ENCODE measurements around the gene HOXD10.

HOXD10 gene

DNA sequence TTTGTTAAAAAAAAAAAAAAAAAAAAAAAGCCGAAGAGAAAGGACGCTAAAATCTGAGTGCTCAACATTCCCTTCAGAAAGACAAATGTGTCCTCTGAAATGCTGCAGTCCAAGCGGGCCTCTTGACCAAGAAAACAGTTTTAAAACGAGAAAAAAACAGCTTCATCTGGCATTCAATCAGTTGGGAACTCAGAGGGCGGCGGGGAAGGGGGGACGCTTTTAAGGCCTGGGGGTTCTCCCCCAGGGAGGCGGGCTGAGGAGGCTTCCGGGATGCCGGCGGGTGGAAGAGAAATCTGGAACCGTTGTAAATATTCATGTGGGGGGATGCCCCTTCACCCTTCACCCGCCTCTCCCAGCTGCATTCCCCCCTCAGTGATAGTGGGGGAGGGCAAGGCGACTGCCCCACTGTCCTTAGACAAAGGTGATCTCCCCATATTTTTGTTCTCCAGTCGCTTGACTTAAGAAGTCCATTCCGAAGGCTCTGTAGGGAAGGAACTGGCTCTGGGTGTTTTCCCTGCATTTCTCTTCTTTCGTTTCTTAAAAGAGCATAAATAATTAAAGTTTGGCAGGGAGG is 12.7 kb upstream of the HOXD10 start:
- TF ChIP-seq, protein P1, sequence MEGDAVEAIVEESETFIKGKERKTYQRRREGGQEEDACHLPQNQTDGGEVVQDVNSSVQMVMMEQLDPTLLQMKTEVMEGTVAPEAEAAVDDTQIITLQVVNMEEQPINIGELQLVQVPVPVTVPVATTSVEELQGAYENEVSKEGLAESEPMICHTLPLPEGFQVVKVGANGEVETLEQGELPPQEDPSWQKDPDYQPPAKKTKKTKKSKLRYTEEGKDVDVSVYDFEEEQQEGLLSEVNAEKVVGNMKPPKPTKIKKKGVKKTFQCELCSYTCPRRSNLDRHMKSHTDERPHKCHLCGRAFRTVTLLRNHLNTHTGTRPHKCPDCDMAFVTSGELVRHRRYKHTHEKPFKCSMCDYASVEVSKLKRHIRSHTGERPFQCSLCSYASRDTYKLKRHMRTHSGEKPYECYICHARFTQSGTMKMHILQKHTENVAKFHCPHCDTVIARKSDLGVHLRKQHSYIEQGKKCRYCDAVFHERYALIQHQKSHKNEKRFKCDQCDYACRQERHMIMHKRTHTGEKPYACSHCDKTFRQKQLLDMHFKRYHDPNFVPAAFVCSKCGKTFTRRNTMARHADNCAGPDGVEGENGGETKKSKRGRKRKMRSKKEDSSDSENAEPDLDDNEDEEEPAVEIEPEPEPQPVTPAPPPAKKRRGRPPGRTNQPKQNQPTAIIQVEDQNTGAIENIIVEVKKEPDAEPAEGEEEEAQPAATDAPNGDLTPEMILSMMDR (IDR thresholded peaks at IDR 0.05; ENCODE audit: control insufficient read depth, insufficient read depth, low read depth, low read length, missing control alignments) = no peak
- DNase-seq (ENCODE audit: low read depth) = no peak
- H3K4me3 ChIP-seq (ENCODE audit: control insufficient read depth, low read depth, low read length) = peak overlapping the region; percentile 91

DNA sequence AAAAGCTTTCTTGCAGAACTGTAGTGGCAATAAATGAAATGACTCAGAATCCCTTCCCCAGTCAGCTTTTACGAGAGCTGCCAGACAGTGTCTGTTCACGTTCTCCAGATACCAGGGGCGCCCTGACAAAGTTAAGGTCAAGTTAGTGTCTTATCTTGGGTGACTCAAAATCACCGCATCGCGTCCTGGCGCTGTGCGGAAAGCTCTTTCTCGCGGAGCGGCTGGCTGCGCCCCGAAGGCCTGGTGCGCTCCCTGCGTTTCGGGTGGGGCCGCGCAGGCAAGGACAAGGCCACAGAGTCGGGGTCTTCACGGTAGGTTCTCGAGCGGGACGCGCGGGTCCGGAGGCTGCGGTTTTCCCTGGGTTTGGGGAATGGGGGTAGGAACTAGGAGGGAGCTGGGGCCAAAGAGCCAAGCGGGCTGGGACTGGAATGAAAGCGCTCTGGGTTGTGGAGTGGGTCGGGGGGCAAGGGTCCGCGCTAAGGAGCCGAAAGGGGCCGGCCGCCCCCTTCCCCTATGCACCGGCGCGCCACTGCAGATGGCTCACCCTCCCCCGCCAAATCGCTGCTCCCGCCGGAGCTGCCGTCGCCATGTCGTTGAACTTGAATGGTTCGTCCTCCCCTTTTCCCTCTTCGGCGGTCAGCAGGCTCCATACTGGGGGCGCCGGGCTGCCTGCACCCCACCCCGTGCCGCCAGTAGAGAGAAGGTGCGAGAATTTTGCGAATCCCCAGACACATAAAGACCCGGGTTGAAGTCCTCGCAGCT is 12.1 kb upstream of the HOXD10 start:
- H3K4me3 ChIP-seq (ENCODE audit: control insufficient read depth, low read depth, low read length) = peak overlapping the region; percentile 91
- TF ChIP-seq, protein P1 (IDR thresholded peaks at IDR 0.05; ENCODE audit: control insufficient read depth, insufficient read depth, low read depth, low read length, missing control alignments) = no peak
- DNase-seq (ENCODE audit: low read depth) = peak; percentile 78

GRCh38 chr2:176105078-176105729 is 11.4 kb upstream of the HOXD10 start:
- peak overlapping the region; percentile 91 for H3K4me3 ChIP-seq (ENCODE audit: control insufficient read depth, low read depth, low read length)
- DNase-seq (ENCODE audit: low read depth) = no peak
- TF ChIP-seq, protein P1 (IDR thresholded peaks at IDR 0.05; ENCODE audit: control insufficient read depth, insufficient read depth, low read depth, low read length, missing control alignments) = no peak

DNA sequence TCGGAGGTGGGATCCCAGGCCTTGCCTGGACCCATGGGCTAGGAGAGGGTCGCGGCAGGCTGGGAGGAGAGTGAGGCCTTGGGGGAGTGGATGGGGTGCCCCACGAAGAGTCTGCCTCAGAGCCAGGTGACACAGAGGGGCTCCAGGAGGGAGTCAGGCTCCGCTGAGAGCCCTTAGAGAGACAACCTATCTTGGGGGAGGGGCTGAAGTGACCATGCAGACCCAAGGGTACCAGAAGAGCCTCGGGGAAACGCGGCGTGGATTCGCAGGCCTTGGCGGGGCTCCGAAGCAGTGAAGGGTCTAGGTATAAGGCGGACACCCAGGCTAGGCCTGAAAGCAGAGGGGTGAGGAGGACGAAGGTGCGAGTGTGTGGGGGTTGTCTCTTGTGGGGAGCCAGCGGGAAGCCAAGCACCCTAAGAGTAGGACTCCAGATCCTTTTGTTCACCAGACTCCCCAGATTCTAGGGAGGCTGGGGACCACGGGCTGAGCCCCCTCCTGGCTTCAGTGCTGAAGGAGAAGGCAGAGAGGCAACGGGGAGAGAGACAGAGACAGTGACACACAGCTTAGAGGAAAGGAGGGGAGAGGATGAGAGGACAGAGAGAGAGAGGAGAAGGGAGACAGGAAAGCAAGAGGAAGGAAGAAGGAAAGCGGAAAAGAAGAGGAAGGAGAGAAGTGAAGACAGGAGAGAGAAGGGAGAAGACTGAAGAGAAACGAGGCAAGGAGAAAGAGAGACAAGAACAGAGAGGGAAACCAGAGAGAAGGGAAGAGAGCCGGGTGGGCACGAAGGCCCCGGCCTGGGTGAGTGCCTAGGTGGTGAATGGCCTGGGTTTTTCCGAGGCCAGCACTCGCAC is 10.6 kb upstream of the HOXD10 start:
- no peak for DNase-seq (ENCODE audit: low read depth)
- TF ChIP-seq, protein P1 (IDR thresholded peaks at IDR 0.05; ENCODE audit: control insufficient read depth, insufficient read depth, low read depth, low read length, missing control alignments) = no peak
- H3K4me3 ChIP-seq (ENCODE audit: control insufficient read depth, low read depth, low read length) = peak overlapping the region; percentile 91

DNA sequence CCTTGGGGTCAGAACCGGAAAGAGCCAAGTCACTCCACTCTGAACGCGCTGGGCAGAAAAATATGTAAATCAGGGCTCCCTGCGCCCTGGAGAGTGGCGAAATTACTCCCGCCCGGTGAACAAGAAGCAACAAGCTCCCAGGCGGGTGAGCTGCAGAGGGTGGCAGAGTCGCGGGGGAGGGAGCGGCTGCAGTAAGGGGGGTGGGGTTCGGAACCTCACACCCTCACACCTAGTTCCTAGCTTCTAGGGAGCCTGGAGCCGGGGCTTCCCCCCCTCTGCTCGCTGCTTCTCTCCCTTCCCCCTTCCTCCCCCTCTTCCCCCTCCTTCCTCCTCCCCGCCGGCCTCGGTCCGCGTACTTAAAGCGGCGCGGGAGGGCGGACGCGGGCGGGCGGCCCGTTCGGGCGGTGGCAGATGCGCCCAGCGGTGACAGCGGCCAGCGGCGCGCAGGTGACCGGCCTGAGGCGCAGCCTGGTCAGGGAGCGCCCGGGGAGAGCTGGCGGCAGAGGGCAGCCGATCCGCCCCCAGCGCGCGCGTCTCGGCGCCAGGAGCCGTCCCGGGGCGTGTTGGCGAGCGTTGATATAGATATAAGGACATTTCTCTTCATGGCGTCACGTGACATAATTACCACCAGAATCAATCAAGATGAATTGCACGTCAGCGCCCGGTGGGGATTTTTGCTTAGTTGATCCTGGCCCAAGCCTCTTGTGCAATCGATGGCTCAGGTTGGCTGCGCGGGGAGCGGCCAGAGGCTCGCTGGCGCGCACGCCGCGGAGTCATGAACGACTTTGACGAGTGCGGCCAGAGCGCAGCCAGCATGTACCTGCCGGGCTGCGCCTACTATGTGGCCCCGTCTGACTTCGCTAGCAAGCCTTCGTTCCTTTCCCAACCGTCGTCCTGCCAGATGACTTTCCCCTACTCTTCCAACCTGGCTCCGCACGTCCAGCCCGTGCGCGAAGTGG is 9.7 kb upstream of the HOXD10 start, which contains the start of gene HOXD11:
HOXD11 (plus strand) TSS at position 700 of the 959 bp plus-strand sequence; CDS start at position 776, 76 bp downstream.
- peak within 1 kb of the TSS; percentile 91 for H3K4me3 ChIP-seq (ENCODE audit: control insufficient read depth, low read depth, low read length)

More for the DNA sequence above, 9.7 kb upstream of the HOXD10 start, which contains the start of gene HOXD11:
- DNase-seq (ENCODE audit: low read depth) = no peak
- TF ChIP-seq, protein P1 (IDR thresholded peaks at IDR 0.05; ENCODE audit: control insufficient read depth, insufficient read depth, low read depth, low read length, missing control alignments) = no peak
